ENCODE data around the gene PHF19. TPM values are rescaled to one million over a fixed set of nuclear protein-coding genes. Genes with fewer than 3 reads are reported as not detected.

PHF19 gene
- total RNA-seq, 2 experiments from 2014 or later: 60.3 to 63.0 TPM

GRCh38 chr9:120922404-120923195 lies 45.6 kb upstream of the PHF19 start:
- CTCF ChIA-PET: interaction anchor here (0.6 to 2.3 kb wide), 3 partner anchors 13 to 28 kb away, joined by 3 to 8 read pairs (median 4); no protein-coding TSS in a partner anchor
- Histone ChIP-seq H3K27me3 (ENCODE audit: control insufficient read depth in 1 of 2, insufficient read depth in 2 of 2, low read length in 2 of 2) (no peaks in the 10 kb centered on the region), H3K27ac (ENCODE audit: low read depth in 1 of 2, low read length in 2 of 2) (peak overlapping the region; percentile 98 to 100), H3K4me3 (ENCODE audit: low read length) (peak overlapping the region; percentile 90), H3K9me3 (ENCODE audit: control insufficient read depth in 1 of 2, insufficient read depth in 1 of 2, low read length in 2 of 2) (peaks cover 0 to under 1% of the 10 kb centered on the region in 2 experiments), H3K4me1 (ENCODE audit: insufficient read depth, low read length) (peaks cover 99% of the 10 kb centered on the region), H3K36me3 (ENCODE audit: insufficient read depth, low read length) (peaks cover 65% of the 10 kb centered on the region)
- Mint-ChIP-seq H3K27me3 (no peaks in the 10 kb centered on the region), H3K27ac (peak overlapping the region; percentile 100), H3K9me3 (no peaks in the 10 kb centered on the region), H3K4me3 (peak overlapping the region; percentile 88), H3K36me3 (ENCODE audit: low read depth) (peaks cover 78% of the 10 kb centered on the region), H3K4me1 (ENCODE audit: low read depth) (peaks cover 96% of the 10 kb centered on the region)
- POLR2A ChIA-PET: interaction anchor here (2.1 to 21.8 kb wide), 5 partner anchors 8 to 76 kb away, joined by 7 to 1343 read pairs (median 45); partner anchors contain the start of gene PHF19
- no peak for TF ChIP-seq CTCF (IDR thresholded peaks at IDR 0.05)
- DNase-seq (no peak), ATAC-seq (ENCODE audit: poor library complexity) (no peak)
- intact Hi-C loops (cut with DNase I, micrococcal nuclease): no loop called here

- ChIA-PET CTCF (interaction anchor here (0.9 to 1.1 kb wide), 2 partner anchors 30 to 43 kb away, joined by 3 read pairs; no protein-coding TSS in a partner anchor), POLR2A (interaction anchor here (1.0 to 21.8 kb wide), 7 partner anchors 8 to 77 kb away, joined by 3 to 1343 read pairs (median 7); partner anchors contain the start of gene PHF19)
- no peaks in the 10 kb centered on the region for H3K27me3 Mint-ChIP-seq
- ATAC-seq (ENCODE audit: poor library complexity) (no peak), DNase-seq (peak in 1 of 14 experiments; percentile 26)
- H3K4me3 Mint-ChIP-seq: peak overlapping the region; percentile 88
- no peak for TF ChIP-seq CTCF (IDR thresholded peaks at IDR 0.05)
- Histone ChIP-seq H3K36me3 (ENCODE audit: insufficient read depth, low read length) (peaks cover 73% of the 10 kb centered on the region), H3K4me3 (ENCODE audit: low read length) (peak overlapping the region; percentile 90), H3K27ac (ENCODE audit: low read depth in 1 of 2, low read length in 2 of 2) (peak overlapping the region; percentile 62 to 64), H3K27me3 (ENCODE audit: control insufficient read depth in 1 of 2, insufficient read depth in 2 of 2, low read length in 2 of 2) (no peaks in the 10 kb centered on the region), H3K9me3 (ENCODE audit: control insufficient read depth in 1 of 2, insufficient read depth in 1 of 2, low read length in 2 of 2) (peaks cover 0 to 3% of the 10 kb centered on the region in 2 experiments), H3K4me1 (ENCODE audit: insufficient read depth, low read length) (peaks cover 99% of the 10 kb centered on the region)
- peaks cover 96% of the 10 kb centered on the region for H3K4me1 Mint-ChIP-seq (ENCODE audit: low read depth)
- H3K27ac Mint-ChIP-seq: peak overlapping the region; percentile 100
- H3K36me3 Mint-ChIP-seq (ENCODE audit: low read depth): peaks cover 87% of the 10 kb centered on the region
- intact Hi-C loops (cut with DNase I, micrococcal nuclease): no loop called here
- H3K9me3 Mint-ChIP-seq: no peaks in the 10 kb centered on the region
Observed at GRCh38 chr9:120921661-120922181, 44.7 kb upstream of the PHF19 start.

- H3K4me1 Mint-ChIP-seq (ENCODE audit: low read depth): peaks cover 96% of the 10 kb centered on the region
- peak overlapping the region; percentile 90 for H3K4me3 ChIP-seq (ENCODE audit: low read length)
- no peak for TF ChIP-seq CTCF (IDR thresholded peaks at IDR 0.05)
- DNase-seq (peak in 2 of 14 experiments; percentile 55 to 65), ATAC-seq (ENCODE audit: poor library complexity) (no peak)
- intact Hi-C loops (cut with DNase I, micrococcal nuclease): no loop called here
- no peaks in the 10 kb centered on the region for H3K27me3 Mint-ChIP-seq
- H3K4me3 Mint-ChIP-seq: peak overlapping the region; percentile 88
- H3K27ac ChIP-seq (ENCODE audit: low read depth in 1 of 2, low read length in 2 of 2): peak overlapping the region; percentile 62 to 64
- peaks cover 98% of the 10 kb centered on the region for H3K4me1 ChIP-seq (ENCODE audit: insufficient read depth, low read length)
- peak overlapping the region; percentile 100 for H3K27ac Mint-ChIP-seq
- peaks cover 75% of the 10 kb centered on the region for H3K36me3 ChIP-seq (ENCODE audit: insufficient read depth, low read length)
- peaks cover 86% of the 10 kb centered on the region for H3K36me3 Mint-ChIP-seq (ENCODE audit: low read depth)
- ChIA-PET CTCF (interaction anchor here (1.1 kb wide), 1 partner anchor 29 kb away, joined by 3 read pairs; no protein-coding TSS in a partner anchor), POLR2A (interaction anchor here (0.7 to 21.8 kb wide), 8 partner anchors 9 to 127 kb away, joined by 3 to 1343 read pairs (median 4); partner anchors contain the start of genes FBXW2 and PHF19)
- H3K9me3 ChIP-seq (ENCODE audit: control insufficient read depth in 1 of 2, insufficient read depth in 1 of 2, low read length in 2 of 2): peaks cover 0 to 3% of the 10 kb centered on the region in 2 experiments
- no peaks in the 10 kb centered on the region for H3K27me3 ChIP-seq (ENCODE audit: control insufficient read depth in 1 of 2, insufficient read depth in 2 of 2, low read length in 2 of 2)
- H3K9me3 Mint-ChIP-seq: no peaks in the 10 kb centered on the region
Observed at GRCh38 chr9:120920806-120921178, 43.8 kb upstream of the PHF19 start.

All from CD4-positive, alpha-beta T cell (primary cell).